Mucosa of descending colon (tissue), 3 donors: ENCODE data around the gene SDK1. TPM values are rescaled to one million over a fixed set of nuclear protein-coding genes. Genes with fewer than 3 reads are reported as not detected.

Experiments used
- ATAC-seq: fragments of 200-7000 bp; cut with Tn5 transposase; one replicate; pipeline ENCODE4 v1.9.1; 2020; ENCODE audit warnings: mild to moderate bottlenecking, moderate library complexity
- DNase-seq, 3 donors: peaks; one replicate each; pipeline ENCODE4 v3.0.0-alpha.2; 2020
- H3K36me3 ChIP-seq: fragments of 200-600 bp; one replicate; pipeline ENCODE4 v1.8.0; 2021; ENCODE audit warnings: low read depth, mild to moderate bottlenecking
- H3K4me1 ChIP-seq: fragments of 200-600 bp; one replicate; pipeline ENCODE4 v1.8.0; 2021; ENCODE audit warnings: low read depth, mild to moderate bottlenecking
- H3K4me3 ChIP-seq: fragments of 200-600 bp; one replicate; pipeline ENCODE4 v1.8.0; 2021; ENCODE audit warnings: mild to moderate bottlenecking
- H3K9me3 ChIP-seq: fragments of 200-600 bp; one replicate; pipeline ENCODE4 v1.8.0; 2021; ENCODE audit warnings: mild to moderate bottlenecking
- CTCF ChIP-seq: fragments of 200-600 bp; IDR thresholded peaks from one replicate; pipeline ENCODE4 v1.8.0; 2022; ENCODE audit warnings: antibody characterized with exemption, mild to moderate bottlenecking
- intact Hi-C, 2 donors: fragments of 100-400 bp; cut with DNase I in 1 of 2; cut with micrococcal nuclease in 1 of 2; formaldehyde crosslinking; loops; one replicate each; pipeline versions ENCODE4 v1.11.0 to v1.11.1; 2022; cut with DNase I, micrococcal nuclease
- total RNA-seq, 3 donors: library from RNA; stranded (reverse); fragmentation: NEBNext Ultra II Directional in 2 of 3; extraction: Animal tissue kit (Norgen Biotek cat#: 25700) in 2 of 3; gene quantifications; one replicate each; pipeline versions ENCODE4 v1.2.1 to v1.2.4, GENCODE V29; 2021 to 2023
- donor health status: DM: no; HTN: no; CAD: no; lungs with moderate emphysema.
- donor health status: DM: no; HTN: no; CAD: no.
- donor health status: DM: no; HTN: yes; CAD: no.

Gene SDK1
- total RNA-seq, 3 donors from 2014 or later, result 2.7 to 20.2 (median 4.2) TPM

- no peaks in the 10 kb centered on the region for H3K4me1 ChIP-seq
- no peaks in the 10 kb centered on the region for H3K9me3 ChIP-seq
- H3K36me3 ChIP-seq, result no peaks in the 10 kb centered on the region
- peak in 1 of 3 donors; percentile 25 for DNase-seq
- no peak for ATAC-seq
- TF ChIP-seq CTCF, result no peak
- no peak overlapping the region for H3K4me3 ChIP-seq
- intact Hi-C loops, result no loop called here
Observed at GRCh38 chr7:3867863-3868262, 566.8 kb downstream of the SDK1 start.

- DNase-seq (no peak), ATAC-seq (no peak)
- intact Hi-C loops, result no loop called here
Observed at GRCh38 chr7:3879355-3880075, 578.5 kb downstream of the SDK1 start.

GRCh38 chr7:3880228-3880987 lies 579.4 kb downstream of the SDK1 start:
- no peak for TF ChIP-seq CTCF
- H3K4me1 ChIP-seq, result no peaks in the 10 kb centered on the region
- intact Hi-C loops, result no loop called here
- no peaks in the 10 kb centered on the region for H3K9me3 ChIP-seq
- no peaks in the 10 kb centered on the region for H3K36me3 ChIP-seq
- ATAC-seq (no peak), DNase-seq (no peak)
- H3K4me3 ChIP-seq, result no peak overlapping the region

More at GRCh38 chr7:3879355-3880075, 578.5 kb downstream of the SDK1 start:
- Histone ChIP-seq H3K9me3 (no peaks in the 10 kb centered on the region), H3K36me3 (no peaks in the 10 kb centered on the region), H3K4me1 (no peaks in the 10 kb centered on the region), H3K4me3 (no peak overlapping the region)
- TF ChIP-seq CTCF, result no peak

DNA sequence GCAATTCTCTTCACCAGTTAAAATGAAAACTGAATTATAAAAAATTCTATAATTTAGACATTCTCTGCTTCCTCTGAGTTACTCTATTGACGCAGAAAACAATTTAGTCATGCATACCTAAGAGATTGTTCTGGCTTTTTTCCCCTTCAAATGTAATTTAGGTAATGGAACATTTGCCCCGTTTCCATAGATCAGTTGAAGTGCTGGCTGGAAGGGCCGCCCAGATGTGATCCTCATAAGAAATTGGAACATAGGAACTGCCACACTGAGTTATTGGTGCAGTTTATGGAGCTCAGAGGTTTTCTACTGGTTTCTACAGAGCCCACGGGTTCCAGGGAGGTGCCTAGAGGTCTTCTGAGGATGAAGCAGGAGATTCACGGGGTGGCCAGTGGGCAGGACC lies 581.7 kb downstream of the SDK1 start:
- intact Hi-C loops, result no loop called here
- TF ChIP-seq CTCF, result no peak
- DNase-seq (no peak), ATAC-seq (no peak)
- no peaks in the 10 kb centered on the region for H3K36me3 ChIP-seq
- no peak overlapping the region for H3K4me3 ChIP-seq
- H3K9me3 ChIP-seq, result no peaks in the 10 kb centered on the region
- H3K4me1 ChIP-seq, result no peaks in the 10 kb centered on the region

- Histone ChIP-seq H3K36me3 (no peaks in the 10 kb centered on the region), H3K4me3 (no peak overlapping the region), H3K4me1 (no peaks in the 10 kb centered on the region), H3K9me3 (no peaks in the 10 kb centered on the region)
- no peak for TF ChIP-seq CTCF
- no peak for DNase-seq
- no peak for ATAC-seq
- intact Hi-C loops, result no loop called here
Observed at GRCh38 chr7:3884543-3884942, 583.5 kb downstream of the SDK1 start.
